DMS153 treated with DMSO at 0.1 percent for 48 hours (cell line): ENCODE data around the gene CAMK2A.
"Not testable (repeated sequence)": the region's sequence is repeated elsewhere in the genome, so short reads cannot be mapped to it uniquely, and the experiment has no call there.

Experiments used
- DNase-seq: peaks from one replicate; lab custom pipeline; 2025; ENCODE audit not compliant: unreplicated experiment; lab: John Stamatoyannopoulos, UW

Gene CAMK2A

DNA sequence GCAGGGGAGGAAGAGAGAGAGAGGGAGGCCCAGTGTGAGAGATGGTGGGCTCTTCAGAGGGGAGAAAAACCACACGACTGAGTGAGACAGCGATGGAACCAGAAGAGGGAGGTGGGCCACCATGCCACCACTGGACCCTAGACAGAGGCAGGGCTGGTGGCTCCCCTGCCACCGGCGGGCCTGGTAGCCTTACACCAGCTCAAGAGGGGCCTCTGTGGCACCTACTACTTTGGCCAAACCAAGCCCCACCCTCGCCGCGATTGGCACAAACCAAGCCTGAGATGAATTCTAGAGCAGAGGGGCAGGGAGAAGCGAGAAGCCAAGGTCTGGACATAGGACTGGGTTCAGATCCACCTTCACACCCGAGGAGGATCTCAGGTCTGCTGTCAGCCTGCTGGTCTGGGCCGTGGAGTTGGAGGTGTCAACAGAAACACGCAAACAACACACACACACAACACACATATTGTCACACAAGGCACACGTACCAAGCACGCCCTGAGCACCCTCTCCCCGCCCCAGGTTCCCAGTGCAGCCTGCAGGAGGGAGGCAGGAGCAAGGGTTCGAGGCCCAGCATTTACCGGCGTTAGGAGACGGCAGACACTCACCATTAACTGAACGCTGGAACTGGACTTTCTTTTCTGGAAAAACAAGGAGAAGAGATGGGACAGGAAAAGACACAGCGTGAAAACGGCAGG, 50.3 kb downstream of the CAMK2A start:
- DNase-seq: no peak

DNA sequence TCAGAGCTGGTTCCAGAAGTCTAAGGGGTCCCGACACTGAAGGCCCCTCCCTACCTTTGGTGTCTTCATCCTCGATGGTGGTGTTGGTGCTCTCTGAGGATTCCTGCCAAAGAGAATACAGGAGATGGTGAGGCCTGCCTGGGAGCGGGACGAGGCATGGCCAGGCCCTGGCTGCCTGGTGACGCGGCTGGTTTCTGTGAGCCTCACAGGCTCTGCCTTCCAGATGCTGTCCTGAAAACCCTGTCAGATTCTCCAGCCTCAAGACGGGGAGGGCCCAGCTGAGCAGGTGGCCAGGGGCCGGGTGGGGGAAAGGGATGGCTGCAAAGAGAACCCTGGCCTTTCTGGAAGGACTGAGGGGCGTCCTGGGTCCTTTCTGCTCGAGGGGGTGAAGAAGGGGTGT, 50.9 kb downstream of the CAMK2A start:
- DNase-seq: no peak

DNA sequence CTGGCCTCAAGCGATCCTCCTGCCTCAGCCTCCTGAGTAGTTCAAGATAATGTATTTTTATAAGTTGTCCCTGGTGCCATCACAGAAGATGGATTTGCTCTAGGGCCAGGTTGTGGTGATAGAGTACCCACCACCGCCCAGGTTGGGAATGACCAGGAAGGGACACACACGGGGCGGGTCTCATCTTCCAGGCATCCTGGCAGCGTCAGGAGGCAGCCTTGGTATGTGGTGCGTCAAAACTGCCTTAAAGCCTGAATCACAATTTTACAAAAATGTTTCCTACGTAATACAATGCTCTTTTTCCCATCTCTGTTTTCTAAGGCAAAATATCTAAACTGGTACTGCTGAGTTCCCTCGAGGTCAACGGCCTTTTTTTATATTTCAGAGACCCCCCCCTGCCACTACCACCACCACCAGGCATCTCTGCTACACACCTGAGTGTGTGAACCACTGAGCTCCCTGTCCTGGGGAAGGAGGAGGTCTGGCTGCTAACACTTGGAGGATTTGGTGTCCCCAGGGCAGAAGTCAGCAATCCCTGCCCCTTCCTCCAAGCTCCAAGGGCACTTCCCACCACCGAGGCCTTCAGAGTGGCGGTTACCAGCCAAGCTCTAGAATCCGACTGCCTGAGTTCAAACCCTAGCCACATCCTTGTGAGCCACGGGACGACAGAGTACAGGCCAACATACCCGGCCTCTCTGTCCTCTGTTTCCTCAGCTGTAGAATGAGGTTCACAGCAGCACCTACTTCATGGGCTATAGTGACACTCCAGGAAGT, 52.4 kb downstream of the CAMK2A start:
- DNase-seq: no peak

DNA sequence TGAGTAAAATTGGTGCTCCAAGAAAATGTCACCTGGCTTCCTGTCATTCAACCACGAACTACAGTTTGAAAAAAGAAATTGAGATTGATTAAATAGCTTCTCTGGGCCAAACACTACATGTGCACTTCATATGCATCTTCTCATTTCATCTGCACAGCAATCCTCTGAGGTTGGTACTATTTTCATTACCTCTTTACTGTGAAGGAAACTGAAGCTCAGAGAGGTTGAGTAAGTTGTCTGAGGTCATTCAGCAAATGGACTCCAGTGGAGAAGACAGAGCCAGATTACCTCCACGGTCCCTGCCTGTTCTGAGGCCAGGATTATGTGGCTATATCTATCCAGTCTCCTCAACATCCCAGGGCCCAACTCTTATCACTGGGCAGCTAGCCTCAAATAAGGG, 53.3 kb downstream of the CAMK2A start:
- DNase-seq: no peak

DNA sequence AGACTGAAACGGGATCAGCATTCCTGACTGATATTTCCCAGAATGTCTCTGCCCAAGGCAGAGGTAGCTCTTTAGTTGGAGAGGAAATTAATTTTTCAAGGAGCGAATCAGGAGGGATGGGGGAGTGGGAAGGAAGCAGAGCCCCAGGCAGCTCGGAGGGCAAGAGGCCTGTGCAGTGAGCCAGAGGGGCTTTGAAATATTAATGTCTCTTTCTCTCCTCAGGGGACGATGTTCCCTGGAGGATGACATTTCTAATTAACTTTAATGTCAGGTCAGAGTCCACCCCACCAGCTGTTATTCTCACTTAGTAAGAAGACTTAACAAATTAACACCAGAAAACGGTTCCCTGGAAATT, 54.1 kb downstream of the CAMK2A start:
- no peak for DNase-seq

DNA sequence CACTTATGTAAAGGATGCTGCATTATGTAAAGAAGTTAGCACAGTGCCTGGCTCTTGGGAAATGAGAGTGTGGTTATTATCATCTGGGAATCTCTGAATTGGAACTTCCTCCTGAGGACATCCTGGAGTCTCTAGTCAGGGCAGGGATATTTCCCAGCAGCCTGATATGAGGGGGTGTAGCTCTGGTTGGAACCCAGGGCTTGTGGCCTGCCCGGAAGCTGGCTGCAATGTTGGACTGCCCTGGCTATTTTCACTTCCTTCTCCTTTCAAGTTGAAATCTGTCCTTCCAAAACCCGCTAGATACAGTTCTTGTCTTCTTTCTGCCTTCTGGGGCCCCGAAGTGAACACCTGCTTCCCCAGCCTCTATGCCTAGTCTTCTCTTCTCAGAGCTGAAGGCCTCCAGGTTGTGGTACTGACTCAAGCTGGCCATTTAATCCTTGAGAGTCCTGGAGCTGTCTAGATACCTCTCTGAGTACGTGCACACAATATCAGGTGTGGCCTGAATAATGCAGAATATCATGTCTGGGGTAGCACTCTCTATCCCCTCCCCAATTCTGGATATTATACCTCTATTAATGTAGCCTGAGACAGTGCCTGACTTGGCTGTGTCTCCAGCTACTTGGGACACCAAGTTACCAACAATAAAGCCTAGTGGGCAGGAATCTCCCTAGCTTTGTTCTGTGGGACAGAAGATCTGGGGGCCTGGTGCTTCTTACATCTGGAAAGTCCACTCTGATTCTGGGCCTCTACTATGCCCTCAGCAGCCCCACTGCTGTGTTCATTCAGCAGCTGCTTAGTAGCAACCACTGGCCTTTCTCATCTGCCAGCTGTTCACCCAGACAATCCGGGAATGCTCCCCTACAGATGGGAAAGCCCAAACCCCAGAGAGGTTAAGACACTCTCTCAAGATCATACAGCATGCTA, 54.7 kb downstream of the CAMK2A start:
- no peak for DNase-seq

DNA sequence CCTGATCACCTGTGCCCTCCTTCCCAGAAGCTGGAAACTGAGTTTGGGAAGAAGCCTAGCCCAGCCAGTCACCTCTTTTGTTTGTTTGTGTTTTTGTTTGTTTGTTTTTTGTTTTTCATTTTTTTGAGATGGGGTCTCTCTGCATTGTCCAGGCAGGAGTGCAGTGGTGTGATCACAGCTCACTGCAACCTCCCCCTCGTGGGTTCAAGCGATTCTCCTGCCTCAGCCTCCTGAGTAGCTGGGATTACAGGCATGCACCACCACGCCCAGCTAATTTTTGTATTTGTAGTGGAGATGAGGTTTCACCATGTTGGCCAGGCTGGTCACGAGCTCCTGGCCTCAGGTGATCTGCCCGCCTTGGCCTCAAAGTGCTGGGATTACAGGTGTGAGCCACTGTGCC, 55.9 kb downstream of the CAMK2A start:
- DNase-seq: not testable (repeated sequence)

DNA sequence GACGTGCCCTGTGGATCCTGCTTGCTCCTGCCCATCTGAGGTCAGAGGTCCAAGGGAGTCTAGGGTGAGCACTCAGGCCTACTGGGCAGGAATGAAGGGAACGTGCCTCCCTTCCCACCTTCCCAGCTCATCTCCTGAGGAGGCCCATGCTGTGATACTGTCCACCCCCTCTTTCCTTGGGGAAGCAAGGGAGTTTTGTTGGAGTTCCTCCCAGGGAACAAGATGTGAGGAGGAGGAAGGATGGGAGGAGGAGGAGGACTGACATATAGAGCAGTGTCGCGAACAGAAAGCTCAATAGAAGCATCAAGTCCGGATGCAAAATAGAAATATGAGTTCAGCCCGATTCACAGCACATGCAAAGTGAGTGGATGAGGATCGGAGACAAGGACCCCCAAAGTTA, 58.7 kb downstream of the CAMK2A start:
- no peak for DNase-seq

DNA sequence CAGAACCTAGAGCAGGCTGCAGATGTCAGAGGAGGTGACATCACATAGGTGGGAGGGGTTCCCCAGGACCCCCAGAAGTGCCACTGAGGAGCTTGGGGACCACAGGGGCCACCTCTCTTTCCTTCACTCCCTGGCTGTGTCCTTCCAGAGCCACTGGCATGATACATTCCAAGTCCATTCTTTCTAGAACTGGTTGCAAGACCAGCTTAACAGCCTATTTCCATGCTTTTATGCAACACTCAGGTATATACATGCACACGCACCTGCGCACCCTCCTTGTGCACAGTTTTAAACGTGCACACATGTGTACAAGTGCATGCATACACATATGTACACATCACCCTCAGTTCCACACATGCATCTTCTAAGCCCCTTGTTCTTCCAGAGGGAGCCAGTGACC, 60.0 kb downstream of the CAMK2A start:
- no peak for DNase-seq

DNA sequence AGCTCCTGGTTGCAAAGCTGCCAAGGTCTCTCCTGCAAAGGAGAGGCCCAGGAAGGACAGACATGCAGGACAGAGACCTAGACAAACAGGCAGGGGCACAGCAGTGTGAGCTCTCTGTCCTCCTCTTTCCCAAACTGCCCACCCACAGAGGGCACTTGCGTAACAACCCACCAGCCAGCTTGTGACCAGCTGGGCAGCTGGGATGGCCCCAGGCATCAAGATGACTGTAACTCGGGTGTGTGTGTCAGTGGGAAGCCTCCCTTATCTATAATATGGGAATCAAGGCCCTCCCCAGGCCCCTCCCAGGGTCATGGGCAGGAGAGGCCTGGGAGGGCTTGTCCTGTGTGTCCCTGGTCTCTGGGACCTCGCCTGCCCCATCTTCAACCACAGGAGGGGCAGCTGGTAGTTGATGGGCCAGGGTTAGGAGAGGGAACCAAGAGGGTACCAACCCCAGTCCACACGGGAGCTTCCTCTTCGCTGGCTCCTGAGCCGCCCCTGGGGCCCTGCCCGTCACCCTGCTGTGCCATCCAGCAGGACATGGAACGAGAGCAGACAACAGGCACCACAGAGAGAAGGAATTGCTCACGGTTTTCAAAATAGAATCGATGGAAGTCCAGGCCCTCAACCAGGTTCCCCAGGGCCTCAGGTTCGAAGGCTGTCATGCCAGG, 61.8 kb downstream of the CAMK2A start:
- DNase-seq: no peak

DNA sequence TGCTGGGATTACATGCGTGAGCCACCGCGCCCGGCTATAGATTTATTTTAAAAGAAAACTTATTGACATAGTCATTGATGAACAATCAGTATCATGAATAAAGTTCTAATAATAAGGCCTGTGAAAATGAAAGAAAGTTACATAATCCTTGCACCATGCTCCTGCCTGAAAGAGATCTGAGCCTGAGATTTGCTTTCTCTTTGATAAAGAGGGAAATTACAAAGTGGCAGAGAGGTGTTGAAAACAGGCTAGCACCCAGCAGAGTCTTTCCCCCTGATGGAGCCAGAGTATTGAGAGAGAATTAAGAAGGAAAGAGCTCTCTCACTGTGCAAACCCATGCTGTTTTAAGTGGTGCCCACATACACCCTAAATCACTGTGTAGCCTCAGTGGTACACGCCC, 62.5 kb downstream of the CAMK2A start:
- no peak for DNase-seq

DNA sequence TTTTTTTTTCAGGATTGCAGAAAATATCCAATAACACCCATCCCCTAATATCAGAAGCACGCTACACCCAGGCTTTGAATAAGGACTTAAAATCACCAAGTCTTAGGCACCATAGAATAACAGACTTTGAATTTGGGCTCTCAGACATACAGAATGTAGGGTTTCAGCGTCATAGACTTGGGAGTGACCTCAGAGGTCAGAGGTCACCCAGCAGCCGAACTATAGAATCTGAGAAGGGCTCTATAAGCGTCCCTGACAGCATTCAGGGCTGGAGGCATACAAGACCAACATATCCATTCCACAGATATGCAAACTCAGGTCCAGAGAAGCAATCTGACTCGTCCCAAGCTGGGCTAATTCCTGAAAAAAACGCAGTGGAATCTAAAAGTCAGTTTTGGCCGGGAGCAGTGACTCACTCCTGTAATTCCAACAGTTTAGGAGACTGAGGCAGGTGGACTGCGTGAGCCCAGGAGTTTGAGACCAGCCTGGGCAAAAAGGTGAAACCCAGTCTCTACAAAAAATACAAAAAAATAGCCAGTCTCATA, 65.0 kb downstream of the CAMK2A start:
- no peak for DNase-seq

DNA sequence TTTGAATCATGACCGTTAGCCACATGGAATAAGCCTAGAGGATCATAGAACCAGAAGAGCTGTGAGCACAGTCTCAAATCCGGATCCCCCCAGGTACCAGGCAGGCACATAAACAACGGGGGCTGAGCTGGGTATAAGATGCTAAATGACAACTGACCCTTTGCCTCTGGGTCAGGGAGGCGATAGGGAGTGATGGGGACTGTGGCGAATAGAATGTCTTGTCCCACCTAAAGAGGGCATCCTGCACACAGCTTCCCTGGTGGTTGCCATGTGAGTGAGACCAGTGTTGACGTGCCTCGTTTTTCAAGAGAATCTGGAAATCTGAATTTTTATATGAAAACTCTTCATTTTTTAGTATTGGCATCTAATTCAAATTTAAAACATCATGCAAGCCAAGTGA, 66.1 kb downstream of the CAMK2A start:
- no peak for DNase-seq

DNA sequence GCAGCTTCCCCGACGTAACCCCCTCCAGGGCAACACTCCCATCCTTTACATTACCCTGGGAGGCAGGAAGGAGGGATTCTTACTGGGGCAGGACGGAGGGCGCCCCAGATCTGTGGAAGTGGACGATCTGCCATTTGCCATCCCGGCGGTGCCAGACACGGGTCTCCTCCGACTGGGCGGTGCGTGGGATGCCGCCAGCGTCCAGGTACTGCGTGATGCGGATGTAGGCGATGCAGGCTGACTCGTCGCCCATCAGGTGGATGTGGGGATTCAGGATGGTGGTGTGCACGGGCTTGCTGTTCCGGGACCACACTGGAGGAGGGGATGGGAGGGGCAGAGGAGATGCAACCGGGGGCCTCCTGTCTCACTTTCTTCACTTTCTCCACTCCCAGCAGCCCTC, 66.7 kb downstream of the CAMK2A start:
- no peak for DNase-seq

DNA sequence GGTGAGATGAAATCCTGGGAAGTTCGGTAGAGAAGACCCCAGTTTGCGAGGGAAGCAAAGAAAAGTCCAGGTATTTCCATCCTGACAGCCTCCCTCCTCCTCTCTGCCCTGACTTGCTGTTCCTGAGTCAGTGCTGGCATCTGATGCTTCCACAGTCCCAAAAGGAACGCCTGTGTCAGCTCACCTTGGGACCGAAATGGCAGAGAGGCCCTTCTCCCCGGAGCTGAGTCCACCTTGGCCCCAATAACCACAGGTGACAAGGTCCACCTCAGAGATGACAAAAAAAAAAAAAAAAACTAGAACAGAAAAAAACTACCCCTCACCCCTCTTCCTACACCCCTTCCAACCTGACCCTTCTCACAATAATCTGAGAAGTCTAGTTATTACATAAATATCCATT, 68.1 kb downstream of the CAMK2A start:
- no peak for DNase-seq

DNA sequence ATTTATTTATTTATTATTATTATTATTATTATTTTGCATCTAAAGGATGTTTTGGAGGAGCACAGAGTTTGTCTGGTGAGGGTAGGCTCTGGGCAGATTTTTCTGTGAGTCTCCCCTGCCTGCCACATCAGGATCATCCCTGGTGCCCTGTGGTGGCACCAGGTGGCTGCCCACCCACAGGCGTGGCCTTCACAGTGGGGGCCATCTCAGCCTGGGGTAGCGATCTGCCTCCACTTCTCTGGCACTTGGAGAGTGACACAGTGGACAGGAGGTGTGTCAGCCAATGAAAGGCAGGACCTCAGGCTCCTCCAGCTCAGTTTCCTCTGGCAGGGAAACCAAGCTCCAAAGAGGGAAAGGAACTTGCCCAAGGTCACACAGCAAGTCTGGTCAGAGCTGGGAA, 69.7 kb downstream of the CAMK2A start:
- no peak for DNase-seq

DNA sequence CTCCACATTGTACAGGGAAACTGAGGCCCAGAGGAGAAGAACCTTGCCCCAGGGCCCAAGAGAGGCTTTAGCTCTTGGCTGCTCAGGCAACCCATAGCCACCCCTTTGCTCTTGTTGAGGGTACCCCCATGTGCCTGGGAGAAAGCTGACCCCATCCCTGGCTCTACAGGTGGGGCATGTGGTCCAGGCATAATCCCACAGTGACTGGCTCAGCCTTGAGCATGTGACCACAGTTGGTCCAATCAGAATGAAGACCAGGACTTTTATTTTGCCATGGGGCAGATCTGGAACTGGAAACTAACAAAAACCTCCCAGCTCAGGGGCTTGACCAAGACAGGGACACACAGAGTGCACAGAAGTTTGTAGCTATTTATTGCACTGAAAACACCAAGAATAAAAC, 70.4 kb downstream of the CAMK2A start:
- no peak for DNase-seq

DNA sequence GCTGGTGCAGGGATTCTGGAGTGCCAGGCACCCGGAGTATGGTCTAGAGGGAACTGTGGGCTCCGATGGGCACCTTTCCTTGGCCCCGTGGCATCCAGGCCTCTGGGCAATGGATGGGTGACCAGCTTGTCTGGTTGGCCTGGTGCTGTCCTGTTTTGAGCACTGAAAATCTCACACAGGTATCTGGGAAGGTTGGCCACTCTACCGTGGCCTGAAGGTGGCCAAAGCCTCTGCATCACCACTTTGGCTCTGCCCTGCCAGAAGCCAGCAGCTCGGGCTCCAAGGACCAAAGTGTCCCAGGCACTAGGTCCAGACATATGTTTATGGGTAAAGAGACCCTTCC, 70.9 kb downstream of the CAMK2A start:
- DNase-seq: no peak

DNA sequence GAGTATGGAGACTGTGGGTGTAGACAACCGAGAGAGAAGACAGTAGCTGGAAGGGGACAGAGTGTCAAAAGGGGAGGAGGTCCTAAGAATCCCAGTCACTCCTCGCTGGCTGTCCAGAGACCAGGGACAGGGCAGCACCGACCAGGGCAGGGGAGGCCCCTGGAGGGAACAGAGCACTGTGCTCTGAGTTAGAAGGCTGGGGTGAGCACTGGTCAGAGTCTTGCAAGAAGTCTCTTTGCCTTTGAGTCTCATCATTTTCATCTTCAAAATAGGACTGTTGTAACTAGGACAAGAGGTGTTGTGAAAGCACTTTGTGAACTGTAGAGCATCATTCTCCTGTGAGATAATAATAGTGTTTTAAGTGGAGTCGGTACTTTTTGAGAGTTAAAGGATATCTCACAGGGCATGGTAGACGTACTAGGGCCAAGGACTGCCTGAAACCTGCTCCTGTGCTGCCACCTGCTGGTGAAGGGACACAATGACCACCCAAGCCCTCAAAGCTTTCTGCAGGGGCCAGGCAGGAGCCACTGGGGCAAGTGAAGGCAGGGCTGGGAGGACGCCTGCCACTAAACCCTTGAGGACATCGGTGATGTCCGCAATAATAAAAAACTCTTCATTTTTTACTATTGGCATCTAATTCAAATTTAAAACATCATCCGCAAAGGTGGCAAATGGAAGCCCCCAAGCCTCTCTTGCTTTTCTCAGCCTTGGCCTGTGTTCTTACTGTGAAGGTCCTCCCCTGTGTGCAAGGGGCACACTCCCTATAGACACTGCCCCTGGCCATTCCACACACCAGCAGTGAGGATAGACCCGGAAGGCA, 71.5 kb downstream of the CAMK2A start:
- DNase-seq: peak; percentile 0

DNA sequence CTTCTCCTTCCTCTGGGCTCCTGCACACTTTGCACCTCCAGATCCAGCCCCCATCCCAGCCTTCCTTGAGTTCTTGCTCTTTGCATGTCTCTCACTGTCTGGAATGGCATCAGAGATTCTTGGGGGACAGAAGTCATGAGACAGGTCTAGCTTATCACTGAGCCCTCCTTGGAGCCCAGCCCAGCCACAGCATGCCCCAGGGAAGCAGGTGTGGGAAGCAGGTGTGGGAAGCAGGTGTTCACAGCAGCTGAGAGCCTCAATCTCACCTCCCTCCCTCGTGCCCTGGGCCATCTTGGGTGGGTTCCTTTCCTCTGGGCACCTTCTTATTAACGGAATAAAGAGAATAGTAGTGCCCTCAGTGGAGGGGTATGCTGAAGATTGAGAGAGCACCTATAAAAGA, 72.5 kb downstream of the CAMK2A start:
- DNase-seq: no peak
